ENCODE results near the gene WDR87.

DNA sequence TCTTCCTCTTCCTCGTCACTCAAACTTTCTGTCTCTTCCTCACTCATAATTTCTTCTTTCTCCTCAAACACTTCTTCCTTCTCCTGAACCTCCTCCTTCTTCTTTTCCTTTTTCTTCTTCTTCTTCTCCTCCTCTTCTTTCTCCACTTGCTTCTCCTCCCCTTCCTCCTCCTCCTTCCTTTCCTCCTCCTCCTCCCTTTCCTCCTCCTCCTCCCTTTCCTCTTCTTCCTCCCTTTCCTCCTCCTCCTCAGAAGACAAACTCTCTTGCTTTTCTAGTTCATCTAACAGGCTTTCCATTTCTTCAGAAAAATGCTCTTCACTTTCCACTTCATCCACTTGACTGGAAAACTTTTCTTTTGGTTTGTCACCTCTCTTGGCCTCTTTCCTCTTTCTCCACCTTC lies 19.8 kb downstream of the WDR87 start:
- no peak for TF ChIP-seq TAF1 (IDR thresholded peaks at IDR 0.05; ENCODE audit: borderline replicate concordance, low read depth, low read length)
- TF ChIP-seq POLR2AphosphoS5 (IDR thresholded peaks at IDR 0.05; ENCODE audit: low read depth, low read length): no peak
- no peak for TF ChIP-seq POLR2A (IDR thresholded peaks at IDR 0.05; ENCODE audit: low read depth, low read length)
